ENCODE results near the gene AACS.

- TF ChIP-seq RFX5 (IDR thresholded peaks at IDR 0.05; ENCODE audit: low read depth, low read length) = no peak
- TF ChIP-seq POLR2A (IDR thresholded peaks at IDR 0.05; ENCODE audit: insufficient read depth in 1 of 2, low read depth in 2 of 2, low read length in 2 of 2) = no peak
- no peak for TF ChIP-seq EZH2 (conservative IDR thresholded peaks at IDR 0.05; ENCODE audit: low read depth, low read length)
- TF ChIP-seq TAF1 (CRISPR knock-in tag; IDR thresholded peaks at IDR 0.05) = no peak
- TF ChIP-seq KAT7 (CRISPR knock-in tag; IDR thresholded peaks at IDR 0.05; ENCODE audit: borderline replicate concordance) = no peak
- TF ChIP-seq NCOA1 (CRISPR knock-in tag; IDR thresholded peaks at IDR 0.05) = no peak
- no peak for TF ChIP-seq NR2F2 (IDR thresholded peaks at IDR 0.05; ENCODE audit: borderline replicate concordance, low read depth)
- TF ChIP-seq IKZF1 (IDR thresholded peaks at IDR 0.05) = no peak
- no peak for TF ChIP-seq KLF13 (CRISPR knock-in tag; IDR thresholded peaks at IDR 0.05)
- no peak for TF ChIP-seq POLR2AphosphoS5 (IDR thresholded peaks at IDR 0.05; ENCODE audit: low read depth, low read length)
- no peak for TF ChIP-seq ZNF274 (CRISPR knock-in tag; IDR thresholded peaks at IDR 0.05)
- no peak for TF ChIP-seq MXI1 (IDR thresholded peaks at IDR 0.05; ENCODE audit: borderline replicate concordance, low read depth, low read length)
- no peak for TF ChIP-seq ZNF687 (CRISPR knock-in tag; IDR thresholded peaks at IDR 0.05)
Measured at GRCh38 chr12:125061229-125061628, 4.0 kb upstream of the AACS start.
